ENCODE measurements around the gene EXOC3L1. TPM values are rescaled to one million over a fixed set of nuclear protein-coding genes. Genes with fewer than 3 reads are reported as not detected.

The EXOC3L1 gene
- total and polyA plus RNA-seq, 8 donors, result 7.5 to 16.9 (median 10.4) TPM

DNA sequence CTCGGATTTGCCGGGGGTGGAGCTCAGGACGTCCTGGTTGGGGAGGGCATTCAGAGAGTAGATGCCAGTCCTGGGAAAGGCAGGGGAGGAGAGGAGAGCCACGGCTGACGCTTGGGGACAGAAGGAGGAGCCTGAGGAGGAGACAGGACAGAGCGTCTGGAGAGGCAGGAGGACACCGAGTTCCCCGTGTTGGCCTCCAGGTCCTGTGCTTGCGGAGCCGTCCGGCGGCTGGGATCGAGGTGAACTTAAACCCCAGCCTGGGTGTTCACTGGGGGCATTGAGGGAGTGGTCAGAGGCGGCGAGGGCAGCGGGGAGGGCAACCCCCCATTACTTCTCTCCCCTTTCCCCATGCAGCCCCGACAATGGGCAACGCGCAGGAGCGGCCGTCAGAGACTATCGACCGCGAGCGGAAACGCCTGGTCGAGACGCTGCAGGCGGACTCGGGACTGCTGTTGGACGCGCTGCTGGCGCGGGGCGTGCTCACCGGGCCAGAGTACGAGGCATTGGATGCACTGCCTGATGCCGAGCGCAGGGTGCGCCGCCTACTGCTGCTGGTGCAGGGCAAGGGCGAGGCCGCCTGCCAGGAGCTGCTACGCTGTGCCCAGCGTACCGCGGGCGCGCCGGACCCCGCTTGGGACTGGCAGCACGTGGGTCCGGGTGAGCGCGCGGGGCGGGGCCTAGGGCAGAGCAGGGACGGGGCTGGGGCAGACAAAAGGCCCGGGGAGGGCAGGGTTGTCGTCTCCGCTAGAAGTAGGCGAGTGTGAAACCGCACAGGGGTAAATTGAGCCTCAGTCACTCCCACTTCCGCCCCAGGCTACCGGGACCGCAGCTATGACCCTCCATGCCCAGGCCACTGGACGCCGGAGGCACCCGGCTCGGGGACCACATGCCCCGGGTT lies 15.9 kb downstream of the EXOC3L1 start:
- ATAC-seq (peak; percentile 72), DNase-seq (peak; percentile 45 to 95 (median 86))
- Histone ChIP-seq H3K4me1 (peaks cover 38 to 80% of the 10 kb centered on the region in 2 donors), H3K36me3 (no peaks in the 10 kb centered on the region), H3K27ac (peak overlapping the region; percentile 79 to 81), H3K4me3 (peak overlapping the region; percentile 21 to 39), H3K27me3 (peaks cover 0 to 72% of the 10 kb centered on the region in 2 donors), H3K9me3 (no peaks in the 10 kb centered on the region)
- intact Hi-C loops (cut with DNase I), result no loop called here
- TF ChIP-seq, protein P1, sequence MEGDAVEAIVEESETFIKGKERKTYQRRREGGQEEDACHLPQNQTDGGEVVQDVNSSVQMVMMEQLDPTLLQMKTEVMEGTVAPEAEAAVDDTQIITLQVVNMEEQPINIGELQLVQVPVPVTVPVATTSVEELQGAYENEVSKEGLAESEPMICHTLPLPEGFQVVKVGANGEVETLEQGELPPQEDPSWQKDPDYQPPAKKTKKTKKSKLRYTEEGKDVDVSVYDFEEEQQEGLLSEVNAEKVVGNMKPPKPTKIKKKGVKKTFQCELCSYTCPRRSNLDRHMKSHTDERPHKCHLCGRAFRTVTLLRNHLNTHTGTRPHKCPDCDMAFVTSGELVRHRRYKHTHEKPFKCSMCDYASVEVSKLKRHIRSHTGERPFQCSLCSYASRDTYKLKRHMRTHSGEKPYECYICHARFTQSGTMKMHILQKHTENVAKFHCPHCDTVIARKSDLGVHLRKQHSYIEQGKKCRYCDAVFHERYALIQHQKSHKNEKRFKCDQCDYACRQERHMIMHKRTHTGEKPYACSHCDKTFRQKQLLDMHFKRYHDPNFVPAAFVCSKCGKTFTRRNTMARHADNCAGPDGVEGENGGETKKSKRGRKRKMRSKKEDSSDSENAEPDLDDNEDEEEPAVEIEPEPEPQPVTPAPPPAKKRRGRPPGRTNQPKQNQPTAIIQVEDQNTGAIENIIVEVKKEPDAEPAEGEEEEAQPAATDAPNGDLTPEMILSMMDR (IDR thresholded peaks at IDR 0.05), result peak in 1 of 2 donors; percentile 16

DNA sequence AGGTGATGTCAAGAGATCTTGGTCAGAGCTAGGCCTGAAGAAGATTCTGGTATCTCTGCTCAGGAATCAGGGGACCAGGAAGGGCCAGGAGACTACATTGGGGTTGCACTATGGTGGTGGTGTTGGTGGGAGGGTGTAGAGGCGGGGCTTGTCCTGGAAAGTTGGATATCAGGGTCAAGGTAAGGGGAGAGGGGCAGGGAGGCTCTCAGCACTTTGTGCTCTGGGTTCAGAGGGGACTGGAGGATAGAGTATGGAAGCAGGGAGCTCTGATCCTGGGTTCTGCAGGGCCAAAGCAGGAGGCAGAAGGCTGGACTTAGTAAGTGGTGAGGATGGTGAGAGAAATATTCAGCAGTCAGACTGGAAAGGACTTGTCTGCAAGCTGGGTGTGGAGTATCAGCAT lies 16.6 kb downstream of the EXOC3L1 start:
- peaks cover 0 to 77% of the 10 kb centered on the region in 2 donors for H3K27me3 ChIP-seq
- intact Hi-C loops (cut with DNase I), result no loop called here
- H3K36me3 ChIP-seq, result no peaks in the 10 kb centered on the region
- peak overlapping the region; percentile 21 to 39 for H3K4me3 ChIP-seq
- no peak for ATAC-seq
- peak overlapping the region; percentile 79 to 81 for H3K27ac ChIP-seq
- peaks cover 32 to 74% of the 10 kb centered on the region in 2 donors for H3K4me1 ChIP-seq
- no peak for DNase-seq
- TF ChIP-seq, protein P1 (IDR thresholded peaks at IDR 0.05), result no peak
- H3K9me3 ChIP-seq, result no peaks in the 10 kb centered on the region

DNA sequence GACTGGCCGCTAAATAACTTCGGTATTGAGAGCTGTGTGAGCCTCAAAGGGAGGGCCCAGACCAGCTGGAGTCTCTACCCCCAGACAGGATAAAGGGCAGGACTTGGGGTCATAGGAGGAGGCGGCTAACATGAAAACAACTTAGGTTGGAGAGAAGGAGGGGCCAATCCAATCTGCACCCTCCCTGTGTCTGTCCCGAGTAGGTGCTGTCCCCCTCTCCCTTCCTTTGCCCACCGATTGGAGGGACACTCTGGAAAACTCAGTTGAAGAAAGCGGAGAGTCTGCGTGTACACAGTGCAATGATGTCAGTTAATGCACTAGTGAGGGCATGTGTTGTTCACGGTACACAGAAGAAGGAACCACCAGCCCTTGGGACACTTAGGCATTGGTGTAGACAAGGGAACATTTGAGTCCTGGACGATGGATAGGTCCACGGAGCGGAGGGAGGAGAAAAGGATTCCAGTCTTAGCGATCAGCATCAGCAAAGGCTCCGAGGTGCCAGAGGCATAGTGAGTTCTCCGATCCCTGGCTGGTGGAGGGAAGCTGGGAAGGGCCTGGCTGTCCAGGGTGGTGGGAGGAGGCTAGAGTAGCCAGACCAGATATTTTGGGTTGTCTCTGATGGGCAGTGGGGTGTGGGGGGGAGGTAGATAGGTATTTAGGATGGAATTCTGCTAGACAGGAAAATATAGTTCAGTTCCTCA lies 18.8 kb downstream of the EXOC3L1 start:
- TF ChIP-seq, protein P1 (IDR thresholded peaks at IDR 0.05), result no peak
- Histone ChIP-seq H3K36me3 (no peaks in the 10 kb centered on the region), H3K27me3 (peaks cover 4 to 86% of the 10 kb centered on the region in 2 donors), H3K4me3 (peak overlapping the region; percentile 29 to 43), H3K4me1 (peaks cover 27 to 61% of the 10 kb centered on the region in 2 donors), H3K9me3 (no peaks in the 10 kb centered on the region), H3K27ac (peak overlapping the region; percentile 81 to 90)
- ATAC-seq (peak; percentile 6), DNase-seq (no peak)
- intact Hi-C loops (cut with DNase I), result no loop called here

DNA sequence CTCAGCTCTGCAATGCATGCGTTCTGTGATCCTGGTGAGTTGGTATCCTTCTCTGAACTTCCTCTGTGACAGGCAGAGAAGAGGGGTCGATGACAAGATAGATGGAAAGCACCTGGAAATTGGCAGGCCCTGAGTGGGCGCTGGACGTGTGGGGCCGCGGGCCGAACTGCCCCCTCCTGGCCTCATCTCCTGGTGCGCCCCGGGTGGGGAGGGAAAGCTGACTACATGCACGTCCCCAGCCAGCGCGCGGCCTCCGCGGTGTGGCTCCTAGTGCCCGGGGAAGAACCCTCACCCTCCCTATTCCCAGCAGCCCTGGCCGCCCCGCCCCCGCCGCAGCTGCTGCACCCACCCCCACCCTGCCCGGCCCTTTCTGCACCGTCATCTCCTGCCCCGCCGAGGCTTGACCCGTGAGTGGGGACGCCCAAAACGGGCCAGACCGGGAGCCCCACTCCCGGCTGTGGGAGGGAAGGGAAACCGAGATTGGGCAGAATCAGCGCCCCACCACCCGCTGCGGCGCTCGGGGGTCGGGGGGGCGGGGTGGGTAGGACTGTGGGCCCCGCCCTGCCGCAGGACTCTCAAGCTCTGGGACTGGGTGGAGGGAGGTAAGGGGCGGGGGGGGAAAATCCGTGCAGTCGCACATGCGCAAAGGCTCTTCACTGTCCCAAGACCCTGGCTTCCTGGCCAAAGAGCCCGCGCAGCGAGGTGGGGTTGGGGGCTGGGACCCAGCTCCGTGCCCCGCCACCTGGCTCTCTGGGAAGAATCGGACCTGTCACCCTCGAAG lies 19.6 kb downstream of the EXOC3L1 start, which contains the start of gene NOL3:
Gene NOL3 (plus strand): TSS at position 371 of the 781 bp plus-strand sequence.
- ATAC-seq (peak; percentile 72), DNase-seq (peak; percentile 61 to 95 (median 82))
- Histone ChIP-seq H3K27ac (peak within 1 kb of the TSS; percentile 81 to 90), H3K9me3 (no peaks in the 10 kb centered on the region), H3K36me3 (no peaks in the 10 kb centered on the region), H3K27me3 (peaks cover 11 to 90% of the 10 kb centered on the region in 2 donors), H3K4me3 (peak within 1 kb of the TSS; percentile 29 to 43), H3K4me1 (peaks cover 30 to 66% of the 10 kb centered on the region in 2 donors)
- TF ChIP-seq, protein P1 (IDR thresholded peaks at IDR 0.05), result no peak
- intact Hi-C loops (cut with DNase I), result no loop called here

Data from left lung (tissue), 10 donors.